ENCODE data around the gene GRM8.

The GRM8 gene

DNA sequence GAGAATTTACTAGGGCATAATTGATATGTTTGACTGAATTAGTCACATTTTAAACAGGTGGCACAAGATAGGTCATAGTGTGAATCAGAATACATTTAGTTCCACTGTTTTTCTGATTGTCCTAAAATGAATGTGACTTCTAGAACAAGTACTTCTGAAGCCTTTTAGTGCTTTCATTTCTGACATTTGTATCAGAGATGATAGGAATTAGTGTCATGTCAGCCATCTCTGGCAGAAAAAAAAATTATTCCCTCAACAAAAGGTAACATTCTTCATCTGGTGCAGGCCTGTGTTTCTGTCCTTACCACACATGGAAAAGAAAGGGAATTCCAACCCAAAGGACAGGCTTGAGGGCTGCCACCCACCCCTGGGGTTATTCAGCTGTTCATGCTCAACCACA lies 21.3 kb downstream of the GRM8 start:
- no peak for DNase-seq (ENCODE audit: low read depth in 2 of 2)

DNA sequence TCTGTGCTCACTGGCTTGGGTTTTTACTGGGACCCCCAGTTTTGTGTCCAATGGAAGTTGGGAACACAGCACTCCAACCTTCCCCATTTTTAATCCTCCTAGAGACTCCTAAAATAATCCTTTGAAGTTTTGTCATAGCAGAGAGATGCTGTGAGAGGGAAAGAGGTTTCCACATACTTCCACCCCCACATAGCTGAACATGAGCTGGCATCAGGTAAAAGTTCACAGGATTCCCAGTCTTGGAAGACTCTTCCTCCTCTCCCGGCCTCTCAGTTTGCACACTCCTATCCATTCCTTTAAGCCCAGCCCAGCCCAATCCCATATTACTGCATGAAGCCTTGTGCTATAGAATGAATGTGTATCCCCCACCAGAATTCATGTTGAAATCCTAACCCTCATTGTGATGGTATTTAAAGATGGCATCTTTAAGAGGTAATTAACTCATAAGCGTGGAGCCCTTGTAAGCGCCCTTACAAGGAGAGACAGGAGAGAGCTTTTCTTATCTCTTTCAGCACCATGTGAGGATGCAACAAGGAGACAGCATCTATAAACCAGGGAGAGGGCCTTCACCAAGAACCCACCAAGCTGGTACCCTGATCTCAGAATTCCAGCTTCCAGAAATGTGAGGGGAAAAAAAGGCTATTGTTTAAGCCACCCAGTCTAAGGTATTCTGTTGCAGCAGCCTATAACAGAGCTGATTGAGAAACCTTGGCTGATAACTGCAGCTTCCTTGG lies 22.4 kb downstream of the GRM8 start:
- no peak for DNase-seq (ENCODE audit: low read depth in 2 of 2)

DNA sequence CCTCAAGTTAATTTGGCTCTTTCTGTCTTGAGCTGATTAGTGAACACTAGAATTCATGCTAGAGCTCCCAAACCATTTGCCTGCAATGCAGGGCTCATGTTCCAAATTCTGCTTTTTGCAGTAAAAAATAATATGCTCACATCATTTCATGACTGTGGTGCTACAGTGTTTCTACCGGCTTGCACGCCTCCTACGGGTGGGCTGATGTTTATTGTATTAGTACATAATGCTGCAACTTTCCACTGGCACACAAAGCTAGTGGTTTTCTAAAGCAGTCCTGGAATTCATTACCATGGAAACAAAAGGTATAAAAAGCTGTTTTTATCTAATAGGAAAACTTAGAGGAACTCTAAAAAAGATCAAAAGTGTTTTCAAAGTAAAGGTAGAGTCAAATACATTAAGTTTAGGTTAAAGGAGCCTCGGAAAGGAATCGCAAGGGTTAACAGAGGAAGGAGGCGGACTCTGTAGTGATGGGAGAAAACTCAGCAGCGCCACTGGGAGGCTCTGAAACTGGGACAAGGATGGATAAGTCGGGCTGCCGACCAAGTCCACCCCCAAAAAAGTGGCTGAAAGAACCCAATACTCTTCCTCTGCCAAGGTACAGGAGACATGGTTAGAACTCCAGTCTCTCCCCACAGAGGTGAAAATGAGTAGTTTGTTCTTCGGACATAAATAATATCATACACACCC lies 25.9 kb downstream of the GRM8 start:
- DNase-seq (ENCODE audit: low read depth in 2 of 2): no peak

GRCh38 chr7:127221731-127222130 lies 31.0 kb downstream of the GRM8 start:
- DNase-seq (ENCODE audit: low read depth in 2 of 2): no peak

- no peak for DNase-seq (ENCODE audit: low read depth in 2 of 2)
These were observed 37.6 kb downstream of the GRM8 start for GRCh38 chr7:127214956-127215718.

DNA sequence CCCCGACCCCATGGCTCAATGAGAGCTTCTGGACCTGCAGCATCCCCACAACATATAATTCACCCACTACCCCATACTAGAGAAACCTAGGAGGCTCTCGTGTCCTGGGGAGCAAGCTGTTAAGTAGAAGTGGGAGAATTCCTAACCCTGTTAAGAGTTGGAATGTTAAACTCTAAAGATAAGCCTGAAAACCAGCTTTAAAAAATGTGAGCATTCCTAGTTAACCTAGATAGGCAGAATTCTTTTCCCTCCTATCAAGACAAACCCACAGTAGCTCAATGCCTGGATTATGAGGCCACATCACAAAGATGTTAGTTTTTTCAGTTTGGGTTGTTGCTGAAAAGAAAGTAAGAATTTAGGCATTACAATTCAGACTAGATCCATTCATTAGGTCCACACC lies 42.9 kb downstream of the GRM8 start:
- DNase-seq (ENCODE audit: low read depth in 2 of 2): no peak

DNA sequence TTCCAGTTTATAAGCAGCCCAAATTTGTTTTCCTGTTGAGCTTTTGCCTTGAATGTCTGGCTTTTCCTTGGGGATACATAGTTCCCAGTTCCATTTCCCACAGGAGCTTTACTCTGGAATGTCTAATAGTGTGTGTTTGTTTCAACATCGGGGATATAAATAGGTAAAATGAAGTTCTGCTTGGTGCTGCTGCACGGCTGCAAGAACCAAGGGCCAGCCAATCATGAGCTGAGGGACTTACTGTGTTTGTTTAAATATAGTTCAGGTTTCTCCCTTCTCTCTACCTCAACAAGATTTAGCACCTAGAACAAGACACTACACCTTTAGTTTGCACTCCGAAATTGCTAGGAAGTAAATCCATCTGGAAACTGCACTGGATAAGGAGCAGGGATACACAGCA lies 43.9 kb downstream of the GRM8 start:
- DNase-seq (ENCODE audit: low read depth in 2 of 2): no peak

DNA sequence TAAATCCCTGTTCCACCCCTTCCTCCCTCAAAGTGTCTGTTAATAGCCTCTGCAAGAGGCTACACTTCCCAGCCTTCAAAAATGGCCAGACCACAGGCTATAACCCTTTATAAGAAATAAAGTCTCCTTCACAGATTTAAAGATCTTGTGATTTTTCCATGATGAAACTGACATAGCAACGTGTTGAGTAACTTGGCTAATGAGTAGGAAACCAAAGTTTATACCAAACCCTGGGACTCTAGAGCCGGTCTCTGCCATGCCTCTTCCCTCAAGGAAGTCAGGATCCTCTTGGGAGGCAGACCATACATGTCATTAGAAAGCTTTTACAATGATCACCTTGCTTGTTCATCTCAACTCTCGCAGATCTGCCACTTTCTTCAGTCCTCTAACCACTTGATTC lies 44.4 kb downstream of the GRM8 start:
- no peak for DNase-seq (ENCODE audit: low read depth in 2 of 2)

DNA sequence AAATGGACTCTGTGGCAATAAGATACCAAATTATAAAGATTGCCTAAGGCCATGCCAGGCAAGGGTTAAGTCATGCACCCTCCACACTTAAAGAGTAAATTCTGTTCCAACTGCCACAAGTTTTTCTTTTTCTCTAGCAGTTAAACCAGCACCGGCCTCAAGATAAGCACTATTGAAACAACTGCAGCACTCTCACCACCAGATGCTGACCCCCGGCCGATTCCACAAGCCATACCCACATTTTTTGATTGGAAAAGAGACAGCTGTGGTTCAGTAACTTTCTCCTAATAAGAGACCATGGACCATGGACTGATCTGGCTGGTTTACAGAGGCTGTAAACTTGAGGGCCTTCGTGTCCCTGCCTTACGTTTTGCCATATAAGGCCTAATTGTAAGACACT lies 44.9 kb downstream of the GRM8 start:
- no peak for DNase-seq (ENCODE audit: low read depth in 2 of 2)

DNA sequence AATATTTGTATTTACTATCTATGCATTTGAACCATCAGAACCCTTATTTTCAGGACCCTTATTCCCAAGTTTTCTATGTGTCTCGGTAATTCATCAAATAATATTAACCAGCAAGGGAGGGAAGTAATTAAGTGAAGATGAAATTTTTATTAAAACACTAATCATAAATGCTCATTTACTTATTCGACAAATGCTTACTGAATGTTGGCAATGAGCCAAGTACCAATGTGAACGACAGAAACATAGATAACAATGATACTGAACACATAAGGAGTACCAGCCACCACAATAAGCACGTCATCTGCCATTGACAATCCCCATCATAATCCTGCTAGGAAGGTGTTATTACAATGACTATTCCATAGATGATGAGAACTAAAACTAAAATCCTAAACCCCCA lies 45.5 kb downstream of the GRM8 start:
- DNase-seq (ENCODE audit: low read depth in 2 of 2): no peak

GRCh38 chr7:127194571-127194970 lies 58.2 kb downstream of the GRM8 start:
- no peak for DNase-seq (ENCODE audit: low read depth in 2 of 2)

DNA sequence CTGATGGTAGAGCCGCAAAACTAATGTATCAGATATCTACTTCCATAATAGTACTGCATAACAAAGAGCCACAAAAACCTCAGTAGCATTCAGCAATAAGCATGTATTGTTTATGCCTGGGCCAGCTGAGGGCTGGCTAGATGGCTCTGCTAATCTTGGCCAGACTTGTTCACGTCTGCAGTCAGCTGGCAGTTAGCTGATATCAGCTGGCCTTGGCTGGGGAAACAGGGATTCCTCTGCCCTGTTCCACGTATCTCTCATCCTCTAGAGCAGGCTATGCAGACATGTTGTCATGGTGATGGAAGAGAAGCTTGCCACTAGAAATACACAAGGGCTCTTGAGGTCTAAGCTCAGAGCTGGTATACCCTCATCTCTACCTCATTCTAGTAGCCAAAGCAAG lies 62.9 kb downstream of the GRM8 start:
- DNase-seq (ENCODE audit: low read depth in 2 of 2): no peak

DNA sequence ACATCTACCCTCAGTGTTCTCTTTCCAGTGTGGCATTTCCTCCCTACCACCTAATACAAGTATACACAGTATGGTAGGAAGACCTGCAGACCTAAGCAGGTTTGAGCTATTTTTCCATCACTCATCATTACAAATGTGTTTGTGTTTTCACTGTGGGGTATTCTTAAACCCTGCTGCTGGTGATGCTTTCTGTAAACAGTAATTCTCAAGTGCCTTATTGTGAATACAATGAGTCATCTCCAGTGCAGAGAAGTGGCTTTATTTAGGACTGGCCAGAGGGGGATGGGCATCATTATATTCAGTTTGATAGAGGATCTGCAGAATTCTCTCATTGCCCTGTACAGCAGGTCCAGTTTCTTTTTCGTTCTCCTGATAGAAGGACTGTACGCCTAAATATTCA lies 63.7 kb downstream of the GRM8 start:
- DNase-seq (ENCODE audit: low read depth in 2 of 2): no peak

DNA sequence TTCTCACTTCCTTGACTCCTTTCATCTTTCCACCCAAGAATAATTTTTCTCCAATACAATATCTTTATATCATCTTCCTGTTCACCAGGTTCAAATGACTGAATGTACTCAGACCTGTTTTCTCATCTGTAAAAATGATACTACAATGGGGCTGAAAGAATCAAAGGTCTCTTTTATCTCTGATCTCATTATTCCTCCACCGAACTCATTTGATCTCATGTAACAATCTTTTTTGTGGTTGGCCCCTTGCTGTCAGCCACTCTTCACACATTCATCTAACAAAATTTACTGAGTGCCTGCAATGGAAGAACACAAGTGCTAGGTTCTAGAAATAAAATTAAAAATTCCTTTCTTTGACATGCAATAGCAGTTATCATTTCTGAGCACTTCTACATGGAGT lies 65.0 kb downstream of the GRM8 start:
- DNase-seq (ENCODE audit: low read depth in 2 of 2): no peak

DNA sequence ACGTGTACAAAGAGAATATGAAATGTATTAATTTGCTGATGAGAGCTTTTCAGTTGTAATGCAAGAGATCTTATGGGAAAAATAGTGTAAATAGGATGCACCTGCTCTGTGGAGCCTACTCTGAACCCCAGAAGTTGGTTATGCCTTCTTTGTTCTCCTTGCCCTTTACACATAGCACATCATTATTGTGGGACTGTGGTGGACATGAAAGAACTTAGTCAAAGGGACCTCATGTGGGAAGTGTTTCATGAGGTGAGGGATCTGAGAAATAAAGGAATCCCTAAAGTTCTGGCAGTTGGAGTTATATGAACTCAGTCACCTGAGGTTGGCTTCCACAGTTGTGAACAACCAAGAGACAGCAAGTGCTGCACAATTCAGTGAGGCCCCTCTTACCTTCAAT lies 66.1 kb downstream of the GRM8 start:
- no peak for DNase-seq (ENCODE audit: low read depth in 2 of 2)

DNA sequence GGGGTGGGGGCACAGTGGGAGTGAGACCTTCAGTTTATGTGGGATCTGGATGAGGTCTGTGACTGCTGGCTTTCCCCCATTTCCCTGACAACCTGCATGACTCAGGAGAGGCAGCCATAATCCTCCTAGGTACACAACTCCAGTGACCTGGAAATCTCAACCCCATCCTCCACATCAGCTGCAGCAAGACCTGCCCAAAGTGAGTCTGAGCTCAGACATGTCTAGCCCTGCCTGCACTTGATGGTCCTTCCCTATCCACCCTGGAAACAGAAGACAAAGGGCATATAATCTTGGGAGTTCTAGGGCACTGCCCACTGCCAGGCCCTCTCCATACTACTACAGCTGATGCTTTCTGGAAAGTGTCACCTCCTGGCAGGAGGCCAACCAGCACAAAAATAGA lies 75.6 kb downstream of the GRM8 start:
- DNase-seq (ENCODE audit: low read depth in 2 of 2): no peak

DNA sequence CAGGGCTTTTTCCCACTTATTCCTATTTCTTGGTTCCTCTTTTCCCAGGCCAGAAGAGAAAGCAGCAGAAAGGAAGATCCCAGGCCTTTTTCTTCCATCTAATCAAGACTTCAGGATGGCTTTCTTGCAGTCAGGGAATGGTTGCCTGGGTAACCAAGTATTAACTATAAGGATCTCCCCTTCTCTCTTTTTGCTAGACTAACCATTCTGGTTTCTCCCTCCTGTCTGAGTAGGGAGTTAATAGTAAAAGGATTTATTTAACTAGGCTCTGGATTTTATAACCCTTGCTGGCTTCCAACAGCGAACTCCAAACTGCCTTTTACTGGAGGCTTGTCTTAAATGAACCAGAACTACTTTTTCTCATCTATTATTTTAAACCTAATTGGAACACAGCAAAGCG lies 90.4 kb downstream of the GRM8 start:
- DNase-seq (ENCODE audit: low read depth in 2 of 2): no peak

GRCh38 chr7:127158659-127159058 lies 94.1 kb downstream of the GRM8 start:
- DNase-seq (ENCODE audit: low read depth in 2 of 2): no peak

- no peak for DNase-seq (ENCODE audit: low read depth in 2 of 2)
These were observed 97.8 kb downstream of the GRM8 start for GRCh38 chr7:127154958-127155357.

GRCh38 chr7:127154101-127154500 lies 98.6 kb downstream of the GRM8 start:
- DNase-seq (ENCODE audit: low read depth in 2 of 2): no peak

DNA sequence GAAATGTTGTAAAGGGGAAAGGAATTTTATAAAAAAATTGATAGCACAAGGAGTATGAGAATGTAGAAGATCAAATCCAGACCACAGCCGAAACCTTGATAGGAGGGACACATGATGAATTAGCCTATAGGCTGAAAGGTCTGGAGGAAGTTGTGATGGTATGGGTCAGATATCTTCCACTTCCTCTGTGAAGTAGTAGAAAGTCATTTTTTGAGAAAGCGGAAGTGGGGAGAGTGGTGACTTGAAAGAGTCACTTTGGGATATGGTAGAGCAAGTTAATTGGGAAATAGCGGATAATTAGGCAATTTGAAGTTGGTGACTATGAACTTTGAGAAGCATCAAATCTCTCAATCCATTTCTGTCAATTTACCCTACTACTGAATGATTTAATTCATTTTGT lies 99.4 kb downstream of the GRM8 start:
- no peak for DNase-seq (ENCODE audit: low read depth in 2 of 2)

GRCh38 chr7:127152423-127152822 lies 100.3 kb downstream of the GRM8 start:
- no peak for DNase-seq (ENCODE audit: low read depth in 2 of 2)

GRCh38 chr7:127151379-127151778 lies 101.4 kb downstream of the GRM8 start:
- DNase-seq (ENCODE audit: low read depth in 2 of 2): no peak
